Stimulated activated CD8-positive, alpha-beta memory T cell treated with anti-CD3 and anti-CD28 coated beads, Interleukin-15, amount 100 ng/mL, for 48 hours (primary cell): ENCODE data around the gene UBQLNL.

Experiments
- DNase-seq, 2 donors: peaks; one replicate each; pipeline ENCODE4 v3.0.0-alpha.2; 2020; ENCODE audit warnings: low read depth in 2 of 2

The UBQLNL gene

DNA sequence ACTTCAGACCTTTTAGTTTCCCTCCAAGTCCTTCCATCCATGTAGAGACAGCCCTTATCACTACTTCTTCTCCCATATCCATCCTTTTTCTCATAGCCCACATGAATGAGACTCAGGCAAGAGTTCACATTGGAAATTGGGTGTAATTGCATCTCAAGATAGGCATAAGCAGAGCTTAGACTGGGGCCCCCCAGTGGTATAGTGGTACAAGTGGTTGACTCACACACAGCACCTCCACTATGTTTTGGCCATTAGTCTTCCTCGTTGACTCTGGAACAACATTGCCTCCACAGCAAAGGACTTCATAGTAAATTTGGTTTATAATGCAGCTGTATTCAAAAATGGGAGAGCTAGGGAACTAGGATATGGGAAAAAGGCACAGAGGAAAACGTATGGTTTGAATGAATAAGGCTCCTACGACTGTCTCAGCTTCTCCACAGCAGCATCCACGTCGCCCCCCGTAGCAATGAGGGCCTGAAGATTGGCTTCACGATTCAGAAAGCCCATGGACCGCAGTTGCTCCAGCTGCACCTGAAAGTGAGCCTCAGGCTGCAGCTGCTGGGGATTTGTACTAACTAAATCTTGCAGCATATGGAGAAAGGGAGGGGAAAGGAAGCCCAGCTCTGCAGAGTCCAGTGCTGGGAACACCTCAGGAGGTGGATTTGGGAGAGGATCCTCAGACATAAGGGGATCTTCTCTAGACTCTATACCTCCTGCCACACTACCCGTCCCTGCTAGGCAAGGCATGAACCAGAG lies 9.1 kb downstream of the UBQLNL start:
- DNase-seq = no peak

DNA sequence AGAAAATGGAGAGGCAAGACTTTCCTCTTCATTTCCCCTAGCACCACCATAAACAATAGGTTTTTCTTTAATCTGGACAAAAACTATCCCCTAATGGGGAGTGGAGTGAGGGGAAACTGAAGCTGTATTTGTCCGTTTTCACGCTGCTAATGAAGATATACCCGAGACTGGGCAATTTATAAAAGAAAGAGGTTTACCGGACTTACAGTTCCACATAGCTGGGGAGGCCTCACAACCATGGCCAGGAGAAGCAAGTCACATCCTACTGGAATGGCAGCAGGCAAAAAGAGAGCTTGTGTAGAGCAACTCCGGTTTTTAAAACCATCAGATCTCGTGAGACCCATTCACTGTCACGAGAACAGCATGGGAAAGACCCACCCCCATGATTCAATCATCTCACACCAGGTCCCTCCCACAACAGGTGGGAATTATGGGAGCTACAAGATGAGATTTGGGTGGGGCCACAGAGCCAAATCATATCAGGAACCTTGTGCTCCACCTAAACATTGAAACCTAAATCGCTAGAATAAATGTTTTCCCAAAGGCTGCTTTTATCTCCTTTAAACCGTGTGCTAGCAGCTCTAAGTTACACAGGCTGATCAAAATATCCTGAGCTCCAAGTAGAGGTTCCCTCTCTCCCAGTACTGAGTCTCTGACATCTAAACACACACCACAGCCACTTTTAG lies 11.0 kb downstream of the UBQLNL start:
- DNase-seq = no peak

DNA sequence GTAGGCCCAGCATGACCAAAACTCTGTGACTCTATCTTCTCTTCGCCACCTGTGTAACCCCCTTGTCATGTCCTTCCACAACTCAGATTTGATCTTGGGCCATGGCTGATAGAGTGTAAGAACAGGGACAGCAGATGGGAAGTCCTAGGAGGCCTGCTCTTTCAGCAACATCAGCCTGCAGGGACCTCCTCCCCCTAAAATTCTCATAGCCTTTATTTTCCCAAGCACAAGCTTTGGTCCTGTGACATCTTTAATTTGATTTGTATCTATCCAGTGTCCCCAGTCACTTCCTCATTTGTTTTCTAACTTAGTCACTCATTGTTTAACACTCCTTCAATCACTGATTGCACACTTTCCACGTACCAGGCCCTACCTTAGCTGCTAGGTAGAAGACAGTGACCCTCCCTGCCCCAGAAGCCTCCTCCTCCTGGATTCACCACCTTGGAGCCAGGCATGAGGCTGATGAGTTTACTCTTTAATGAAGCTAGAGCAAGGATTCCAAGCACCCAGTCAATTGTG lies 12.0 kb downstream of the UBQLNL start:
- DNase-seq = no peak

DNA sequence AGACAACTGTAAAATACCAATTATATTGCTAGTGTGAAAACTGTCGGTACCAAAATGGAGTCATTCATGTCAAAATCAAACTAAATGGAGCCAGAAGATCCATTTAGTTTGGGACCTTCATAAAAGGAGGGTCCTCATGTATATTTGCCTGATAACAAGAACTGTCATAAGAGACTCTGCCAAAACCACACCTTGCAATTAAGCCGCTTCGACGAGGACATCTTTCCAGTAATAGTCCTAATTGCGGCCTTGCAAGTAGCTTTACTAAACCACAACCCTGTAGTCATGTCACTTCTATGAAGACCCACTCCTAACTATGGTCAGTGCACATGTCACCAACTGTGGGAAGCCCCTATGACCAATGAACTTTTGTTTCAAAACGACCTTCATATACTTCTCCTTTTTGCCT lies 16.1 kb downstream of the UBQLNL start:
- no peak for DNase-seq

DNA sequence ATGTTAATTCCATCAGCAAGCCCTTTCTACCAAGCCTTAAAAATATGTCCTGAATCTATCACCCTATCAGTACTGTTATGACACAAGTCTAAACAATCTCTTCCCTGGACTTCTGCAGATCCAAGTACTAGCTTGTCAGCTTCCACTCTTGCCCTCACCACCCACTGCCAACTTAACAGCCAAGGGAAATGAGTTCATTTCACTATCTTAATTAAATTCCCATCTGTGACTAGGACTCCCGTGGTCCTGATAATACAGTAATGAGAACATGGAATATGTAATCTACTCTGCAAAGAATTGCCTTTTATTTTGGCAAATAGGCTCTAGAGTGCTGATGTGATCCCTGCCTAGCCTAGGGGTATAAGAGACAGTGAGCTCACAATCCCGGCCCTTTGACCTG lies 16.8 kb downstream of the UBQLNL start:
- DNase-seq = no peak

DNA sequence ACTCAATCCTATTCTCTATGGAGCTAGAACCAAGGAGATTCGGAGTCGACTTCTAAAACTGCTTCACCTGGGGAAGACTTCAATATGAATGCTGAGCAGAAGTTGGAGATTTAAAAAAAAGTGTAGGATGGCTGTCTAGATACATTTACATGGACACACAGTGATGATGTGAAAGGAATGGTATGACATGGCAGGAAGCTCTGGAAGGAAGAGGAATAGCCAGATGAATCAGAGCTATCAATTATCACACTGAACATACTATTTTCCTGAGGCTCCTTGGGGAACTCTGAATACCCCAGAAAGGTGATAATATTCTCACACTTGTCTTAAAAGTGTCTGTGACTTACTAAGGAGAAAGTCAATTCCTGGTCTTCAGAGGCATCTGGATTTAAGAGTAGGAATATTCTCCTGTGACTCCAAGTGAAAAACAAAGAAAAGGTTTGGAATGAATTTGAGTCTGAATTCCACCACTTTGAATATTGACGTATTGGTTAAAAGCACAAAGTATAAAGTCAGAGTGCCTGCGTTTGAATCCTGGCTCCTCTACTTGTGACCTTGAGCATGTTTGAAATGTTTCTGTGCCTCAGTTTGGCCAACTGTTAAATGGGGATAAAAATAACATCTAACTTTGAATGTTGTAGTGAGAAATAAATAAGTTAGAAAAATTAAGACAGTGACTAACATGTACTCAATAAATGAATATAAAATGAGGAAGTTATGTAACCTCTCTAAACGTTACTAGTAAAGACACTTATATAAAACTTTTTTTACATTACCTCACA lies 26.7 kb downstream of the UBQLNL start:
- DNase-seq = no peak

DNA sequence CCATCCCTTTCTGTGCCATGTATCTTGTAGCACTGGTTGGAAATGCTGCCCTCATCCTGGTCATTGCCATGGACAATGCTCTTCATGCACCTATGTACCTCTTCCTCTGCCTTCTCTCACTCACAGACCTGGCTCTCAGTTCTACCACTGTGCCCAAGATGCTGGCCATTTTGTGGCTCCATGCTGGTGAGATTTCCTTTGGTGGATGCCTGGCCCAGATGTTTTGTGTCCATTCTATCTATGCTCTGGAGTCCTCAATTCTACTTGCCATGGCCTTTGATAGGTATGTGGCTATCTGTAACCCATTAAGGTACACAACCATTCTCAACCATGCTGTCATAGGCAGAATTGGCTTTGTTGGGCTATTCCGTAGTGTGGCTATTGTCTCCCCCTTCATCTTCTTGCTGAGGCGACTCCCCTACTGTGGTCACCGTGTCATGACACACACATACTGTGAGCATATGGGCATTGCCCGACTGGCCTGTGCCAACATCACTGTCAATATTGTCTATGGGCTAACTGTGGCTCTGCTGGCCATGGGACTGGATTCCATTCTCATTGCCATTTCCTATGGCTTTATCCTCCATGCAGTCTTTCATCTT lies 27.6 kb downstream of the UBQLNL start:
- no peak for DNase-seq

DNA sequence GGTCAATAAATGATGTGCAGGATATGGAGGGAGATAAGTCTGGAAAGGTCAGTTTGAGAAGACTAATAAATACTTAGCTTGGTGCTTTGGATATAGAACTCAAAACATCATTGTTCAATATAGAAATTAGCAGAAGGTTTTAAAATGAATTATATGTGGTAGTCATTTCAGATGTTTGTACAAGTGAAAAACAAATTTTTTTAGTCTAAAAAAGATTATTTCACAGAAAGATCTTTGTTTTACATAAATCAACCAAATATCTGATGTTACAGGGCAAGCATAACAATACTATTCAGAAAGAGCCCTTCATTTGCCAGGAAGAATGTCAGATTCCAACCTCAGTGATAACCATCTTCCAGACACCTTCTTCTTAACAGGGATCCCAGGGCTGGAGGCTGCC lies 28.1 kb downstream of the UBQLNL start, which contains the start of gene OR52D1:
Gene OR52D1 (plus strand): TSS at position 301 of the 400 bp plus-strand sequence. CDS start 22 bp downstream, at position 323.
- no peak for DNase-seq

DNA sequence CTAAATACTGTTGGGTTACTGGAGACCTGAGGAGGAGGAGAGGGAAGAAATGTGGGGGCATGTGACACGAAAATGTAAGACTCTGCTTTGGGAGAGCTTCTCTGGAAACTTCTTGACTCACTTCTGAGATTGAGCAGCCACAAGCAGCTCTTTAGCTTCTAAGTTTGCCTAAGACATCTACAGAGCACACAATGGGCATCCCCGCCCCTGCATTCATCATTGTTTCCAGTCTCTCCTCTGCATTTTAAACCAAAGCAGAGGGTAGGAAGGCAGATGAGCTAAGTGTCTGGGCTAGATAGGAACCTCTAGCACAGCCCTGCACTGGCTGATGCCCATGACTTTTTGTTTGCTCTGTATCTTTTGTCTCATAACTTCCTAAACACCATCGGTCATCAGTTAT lies 30.1 kb downstream of the UBQLNL start:
- peak in 1 of 2 donors; percentile 9 for DNase-seq

DNA sequence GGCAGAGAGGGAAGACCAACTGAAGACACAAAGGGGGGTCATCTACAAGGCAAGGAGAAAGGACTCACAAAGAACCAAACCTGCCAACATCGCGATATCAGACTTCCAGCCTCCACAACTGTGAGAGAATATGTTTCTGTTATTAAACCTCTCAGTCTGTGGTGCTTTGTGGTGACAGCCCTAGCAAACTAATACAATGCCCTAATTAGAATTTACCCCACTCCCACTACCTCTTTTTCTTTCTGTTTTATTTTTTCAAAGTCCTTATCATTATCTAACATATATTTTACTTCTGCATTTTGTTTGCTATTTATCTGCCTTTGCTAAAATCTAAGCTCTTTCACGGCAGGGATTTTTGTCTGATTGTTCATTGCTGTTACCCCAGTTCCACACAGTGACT lies 30.5 kb downstream of the UBQLNL start:
- DNase-seq = no peak

DNA sequence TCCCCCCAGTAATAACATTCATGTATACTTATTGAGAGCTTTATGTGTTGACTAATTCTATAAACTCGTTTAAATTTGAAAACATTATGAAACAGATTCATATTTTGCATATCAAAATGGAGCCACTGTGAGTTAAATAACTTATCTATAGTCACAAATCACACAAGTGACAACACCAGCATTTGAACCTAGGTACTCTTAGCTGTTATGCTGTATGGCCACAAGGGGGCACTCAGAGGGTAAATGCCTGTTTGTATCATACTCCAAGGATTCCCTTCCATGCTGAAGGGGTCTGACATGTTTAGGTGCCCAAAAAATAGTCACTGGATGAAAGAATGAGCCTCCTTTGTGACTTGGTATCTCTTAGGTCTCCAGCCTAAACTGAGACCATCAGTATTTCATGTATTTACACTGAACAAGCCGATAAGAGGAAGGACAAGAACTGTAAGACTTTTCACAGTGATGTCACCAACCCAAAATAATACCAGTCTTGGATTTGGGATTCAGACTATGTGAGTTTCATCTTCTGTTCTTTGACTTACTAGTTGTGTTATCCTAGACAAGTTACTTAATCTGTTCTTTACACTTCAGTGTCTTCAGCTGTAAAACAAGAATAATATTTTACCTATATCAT lies 40.2 kb downstream of the UBQLNL start:
- no peak for DNase-seq

DNA sequence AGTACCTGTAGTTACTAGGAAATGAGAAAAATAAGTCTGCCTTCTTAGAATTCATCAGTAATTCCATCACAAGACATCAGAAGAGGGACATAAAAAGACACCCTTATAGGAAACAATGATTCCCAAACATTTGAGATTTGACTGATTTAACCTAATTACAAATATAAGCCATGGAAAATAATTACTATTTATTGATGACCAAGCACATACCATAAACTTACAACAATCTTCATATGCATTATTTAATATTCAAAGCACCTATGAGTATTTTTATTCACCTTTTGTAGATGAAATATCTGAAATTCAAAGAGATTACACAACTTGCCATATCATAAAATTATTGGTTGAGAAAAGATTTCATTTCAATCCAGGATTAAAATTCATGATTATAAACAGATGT lies 42.6 kb downstream of the UBQLNL start:
- no peak for DNase-seq

DNA sequence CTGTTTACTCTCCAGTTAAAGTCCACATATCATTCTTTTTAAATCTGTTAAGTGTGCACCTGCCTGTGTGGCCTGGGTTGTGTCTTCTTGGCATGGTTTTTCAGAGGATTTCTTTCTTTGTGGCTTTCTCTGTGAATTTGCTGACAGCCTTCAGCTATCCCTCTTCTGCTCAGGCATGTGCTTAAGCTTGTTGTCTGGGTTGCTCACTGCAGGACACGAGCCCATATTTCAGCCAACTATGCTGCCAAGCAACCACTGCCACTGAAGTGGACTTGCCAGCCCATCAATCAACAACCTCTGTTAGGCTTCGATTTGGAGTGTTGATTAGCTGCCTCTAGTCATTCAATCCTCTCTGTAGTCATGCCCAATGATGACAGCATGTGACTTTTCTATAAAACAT lies 49.0 kb downstream of the UBQLNL start:
- no peak for DNase-seq
